HepG2 (cell line): ENCODE results near the gene ING5. TPM values are rescaled to one million over a fixed set of nuclear protein-coding genes. Genes with fewer than 3 reads are reported as not detected.

Experiments
- CBX1 ChIP-seq: IDR thresholded peaks from one replicate; pipeline ENCODE4 v1.6.1; 2016; ENCODE audit warnings: antibody characterized with exemption, low read depth
- ELF1 ChIP-seq: sonication (generic); formaldehyde crosslinking; IDR thresholded peaks from 2 replicates; pipeline ENCODE4 v1.4.0; 2020; ENCODE audit warnings: missing genetic modification reagents
- EP300 ChIP-seq, 3 experiments: sonication (generic) in 1 of 3; formaldehyde crosslinking in 1 of 3; IDR thresholded peaks; 2 replicates each; pipeline versions ENCODE4 v1.5.1 to v1.6.1; 2011 to 2020; ENCODE audit warnings: low read depth in 2 of 3, low read length in 2 of 3, borderline replicate concordance in 1 of 3, improper control_type of control experiment in 1 of 3, mild to moderate bottlenecking in 1 of 3, missing genetic modification reagents in 1 of 3, moderate library complexity in 1 of 3
- HOXA5 ChIP-seq: sonication (generic); formaldehyde crosslinking; IDR thresholded peaks from 2 replicates; pipeline ENCODE4 v1.4.0; 2020; ENCODE audit warnings: missing genetic modification reagents
- MED8 ChIP-seq: sonication (generic); formaldehyde crosslinking; IDR thresholded peaks from 2 replicates; pipeline ENCODE4 v1.8.1; 2023; ENCODE audit warnings: mild to moderate bottlenecking, missing genetic modification reagents; ENCODE audit not compliant: insufficient replicate concordance
- NFAT5 ChIP-seq: sonication (generic); formaldehyde crosslinking; IDR thresholded peaks from 2 replicates; pipeline ENCODE4 v1.4.0; 2020; ENCODE audit warnings: missing genetic modification reagents
- SIX4 ChIP-seq: sonication (generic); formaldehyde crosslinking; IDR thresholded peaks from 2 replicates; pipeline ENCODE4 v1.4.0; 2020; ENCODE audit warnings: missing genetic modification reagents
- SOX5 ChIP-seq: IDR thresholded peaks from 2 replicates; pipeline ENCODE4 v1.6.1; 2016; ENCODE audit warnings: borderline replicate concordance
- TGIF2 ChIP-seq: IDR thresholded peaks from 2 replicates; pipeline ENCODE4 v1.6.1; 2016; ENCODE audit warnings: control low read depth, missing compliant biosample characterization
- ZBTB4 ChIP-seq: sonication (generic); formaldehyde crosslinking; IDR thresholded peaks from 2 replicates; pipeline ENCODE4 v1.4.0; 2020; ENCODE audit warnings: missing genetic modification reagents, mild to moderate bottlenecking, borderline replicate concordance
- ZNF280B ChIP-seq: sonication (generic); formaldehyde crosslinking; IDR thresholded peaks from 2 replicates; pipeline ENCODE4 v1.5.0; 2020; ENCODE audit warnings: missing genetic modification reagents, mild to moderate bottlenecking, borderline replicate concordance
- ZNF512B ChIP-seq: sonication (generic); formaldehyde crosslinking; IDR thresholded peaks from 2 replicates; pipeline ENCODE4 v1.5.1; 2020; ENCODE audit warnings: missing genetic modification reagents, mild to moderate bottlenecking, borderline replicate concordance
- ZNF549 ChIP-seq: sonication (generic); formaldehyde crosslinking; IDR thresholded peaks from 2 replicates; pipeline ENCODE4 v1.5.0; 2020; ENCODE audit warnings: missing genetic modification reagents
- ZNF570 ChIP-seq: sonication (generic); formaldehyde crosslinking; IDR thresholded peaks from 2 replicates; pipeline ENCODE4 v1.4.0; 2020; ENCODE audit warnings: mild to moderate bottlenecking, missing genetic modification reagents, borderline replicate concordance
- polyA plus RNA-seq, 8 experiments: library from polyadenylated mRNA; depleted of rRNA in 3 of 8; stranded (reverse) in 7 of 8; unstranded in 1 of 8; fragments of >200 nt; fragmentation: Illumina TruSeq in 4 of 8; extraction: Trizol in 4 of 8; gene quantifications; 2 replicates each; pipeline versions ENCODE4 v1.2.1 to v1.2.3, GENCODE V29; 2011 to 2016; ENCODE audit warnings: low read depth in 4 of 8, missing spikeins in 1 of 8, mixed read lengths in 1 of 8; ENCODE audit not compliant: insufficient read depth in 1 of 8
- total RNA-seq, 5 experiments: library from RNA; depleted of rRNA; stranded (reverse); fragments of >200 nt; fragmentation: Illumina TruSeq; extraction: Trizol; gene quantifications; 2 replicates each; pipeline ENCODE4 v1.2.3, GENCODE V29; 2016; ENCODE audit warnings: low read depth in 1 of 5

ING5 gene
- total and polyA plus RNA-seq, 2 of the 13 experiments (the other 11 are each of a cell fraction or from before 2014, with no cell fraction given), result 61.9 to 71.9 TPM

GRCh38 chr2:241773511-241774418 lies 71.9 kb downstream of the ING5 start (continued):
- 0 out of 2 replicates have a peak, but pooled peaks have one; percentile 57 for TF ChIP-seq ZNF512B (CRISPR knock-in tag)
- no peak for TF ChIP-seq ZNF570
- TF ChIP-seq HOXA5 (CRISPR knock-in tag), result peak; percentile 26; the same call in 1 of the 2 replicates
- peak; percentile 91 for TF ChIP-seq ELF1 (CRISPR knock-in tag)
- peak; percentile 84 for TF ChIP-seq MED8 (CRISPR knock-in tag)
- TF ChIP-seq TGIF2, result peak; percentile 81
- no peak for TF ChIP-seq NFAT5 (CRISPR knock-in tag)
- TF ChIP-seq ZNF280B (CRISPR knock-in tag), result peak; percentile 66; the same call in 1 of the 2 replicates
- TF ChIP-seq ZNF549 (CRISPR knock-in tag), result no peak
- 0 out of 4 replicates have a peak, but pooled peaks of 1 of the 2 experiments have one; percentile 17 for TF ChIP-seq EP300 (IDR thresholded peaks at IDR 0.05; ENCODE audit: low read depth in 2 of 2, low read length in 2 of 2)
- TF ChIP-seq EP300 (CRISPR knock-in tag; IDR thresholded peaks at IDR 0.05; ENCODE audit: borderline replicate concordance), result peak; percentile 29; the same call in 1 of the 2 replicates
- TF ChIP-seq CBX1, result peak; percentile 67
- TF ChIP-seq SOX5 (CRISPR knock-in tag), result peak; percentile 78
- peak; percentile 19; the same call in 1 of the 2 replicates for TF ChIP-seq ZBTB4 (CRISPR knock-in tag)
- no peak for TF ChIP-seq SIX4 (CRISPR knock-in tag)
